PC-9 (cell line): Measurements from ENCODE around the gene FBP1. TPM values are rescaled to one million over a fixed set of nuclear protein-coding genes. Genes with fewer than 3 reads are reported as not detected.

Experiments
- Bru-seq: library from RNA; stranded (reverse); fragments of 400-500 nt; gene quantifications from one replicate; lab custom pipeline; 2021; lab: Mats Ljungman, UMichigan
- BruChase-seq, 2 experiments: library from RNA; stranded (reverse); fragments of 400-500 nt; gene quantifications; one replicate each; lab custom pipeline; 2021; lab: Mats Ljungman, UMichigan
- BruUV-seq: library from RNA; stranded (reverse); fragments of 400-500 nt; replicated peaks from 2 replicates; lab custom pipeline; 2021; lab: Mats Ljungman, UMichigan
- CTCF ChIA-PET: fragments of 300-600 bp; sonication (Branson Sonifier 250); formaldehyde crosslinking; loops from one replicate; lab custom pipeline; 2022; ENCODE audit warnings: antibody characterized with exemption; lab: Charles Lee
- POLR2A ChIA-PET: fragments of 300-600 bp; sonication (Branson Sonifier 250); formaldehyde crosslinking; loops from one replicate; lab custom pipeline; 2022; ENCODE audit warnings: antibody characterized with exemption; ENCODE audit not compliant: unreplicated experiment; lab: Charles Lee
- DNase-seq, 2 experiments: peaks; one replicate each; pipeline versions ENCODE4 v3.0.0 to v3.0.0-alpha.2; 2015 to 2022; ENCODE audit warnings: mixed read lengths in 1 of 2
- H2AFZ ChIP-seq: fragments of 200-600 bp; sonication (generic); 2 replicates; pipeline ENCODE4 v1.8.1; 2017; ENCODE audit warnings: antibody characterized with exemption
- H3F3A ChIP-seq: fragments of 200-600 bp; sonication (generic); 2 replicates; pipeline ENCODE4 v1.8.1; 2017; ENCODE audit warnings: antibody characterized with exemption, mild to moderate bottlenecking, low read depth; ENCODE audit not compliant: insufficient read depth
- H3K27ac ChIP-seq: fragments of 200-600 bp; sonication (generic); 2 replicates; pipeline ENCODE4 v1.6.1; 2016; ENCODE audit warnings: mixed run types
- H3K27me3 ChIP-seq: fragments of 200-600 bp; sonication (generic); 2 replicates; pipeline ENCODE4 v1.6.1; 2016; ENCODE audit warnings: low read depth, mixed run types; ENCODE audit not compliant: insufficient read depth
- H3K36me3 ChIP-seq: fragments of 200-600 bp; sonication (generic); 2 replicates; pipeline ENCODE4 v1.6.1; 2016; ENCODE audit warnings: low read depth, mixed run types
- H3K4me1 ChIP-seq: fragments of 200-600 bp; sonication (generic); replicated peaks from 2 replicates; pipeline ENCODE4 v1.6.1; 2016; ENCODE audit warnings: mixed run types; ENCODE audit not compliant: insufficient read depth
- H3K4me2 ChIP-seq: fragments of 200-600 bp; sonication (generic); 2 replicates; pipeline ENCODE4 v1.6.1; 2017; ENCODE audit warnings: mixed run types
- H3K4me3 ChIP-seq: fragments of 200-600 bp; sonication (generic); 2 replicates; pipeline ENCODE4 v1.6.1; 2016; ENCODE audit warnings: mixed run types
- H3K79me2 ChIP-seq: fragments of 200-600 bp; sonication (generic); 2 replicates; pipeline ENCODE4 v1.6.1; 2017; ENCODE audit warnings: low read depth, mixed run types
- H3K9me2 ChIP-seq: fragments of 200-600 bp; sonication (generic); 2 replicates; pipeline ENCODE4 v1.8.1; 2017; ENCODE audit warnings: mild to moderate bottlenecking; ENCODE audit not compliant: insufficient read depth
- H3K9me3 ChIP-seq: fragments of 200-600 bp; sonication (generic); 2 replicates; pipeline ENCODE4 v1.8.1; 2016; ENCODE audit warnings: low read depth; ENCODE audit not compliant: insufficient read depth
- H4K20me1 ChIP-seq: fragments of 200-600 bp; sonication (generic); 2 replicates; pipeline ENCODE4 v1.8.1; 2017; ENCODE audit not compliant: insufficient read depth
- CTCF ChIP-seq: fragments of 200-600 bp; sonication (generic); conservative IDR thresholded peaks from 2 replicates; pipeline ENCODE4 v1.6.1; 2017; ENCODE audit warnings: mixed run types, antibody characterized with exemption, mild to moderate bottlenecking, moderate library complexity
- EZH2 ChIP-seq: fragments of 200-600 bp; sonication (generic); IDR thresholded peaks from 2 replicates; pipeline ENCODE4 v1.8.0; 2017; ENCODE audit warnings: antibody characterized with exemption, low read depth
- intact Hi-C: fragments of 100-400 bp; cut with micrococcal nuclease; formaldehyde crosslinking; loops from one replicate; pipeline ENCODE4 v1.10.0; 2022; ENCODE audit not compliant: unreplicated experiment
- long read RNA-seq: library from polyadenylated mRNA; stranded (forward); transcript quantifications from one replicate; pipeline ENCODE4 v2.0.0, GENCODE V29; 2022
- total RNA-seq: library from RNA; stranded (reverse); gene quantifications from 2 replicates; pipeline ENCODE4 v1.2.3, GENCODE V29; 2021

The FBP1 gene
- 34.9 and 35.0 TPM in 2 replicates for total RNA-seq
- percentile 52 among the genes with signal in this experiment for Bru-seq, nascent RNA
- percentile 49 among the genes with signal in this experiment for BruChase-seq, experiment 1, labeled RNA remaining after a 2-hour chase
- percentile 53 among the genes with signal in this experiment for BruChase-seq, experiment 2, labeled RNA remaining after a 6-hour chase
- long read RNA-seq, transcript FBP1-201 (7 exons, 1,462 nt): major isoform, 32 of 64 reads
- long read RNA-seq, transcript FBP1-203 (8 exons, 1,487 nt): minor isoform, 6 of 64 reads
- long read RNA-seq, partial matches to known transcripts: 2 of 64 reads
- long read RNA-seq, other reads (novel, unspliced or antisense): 24 of 64 reads

DNA sequence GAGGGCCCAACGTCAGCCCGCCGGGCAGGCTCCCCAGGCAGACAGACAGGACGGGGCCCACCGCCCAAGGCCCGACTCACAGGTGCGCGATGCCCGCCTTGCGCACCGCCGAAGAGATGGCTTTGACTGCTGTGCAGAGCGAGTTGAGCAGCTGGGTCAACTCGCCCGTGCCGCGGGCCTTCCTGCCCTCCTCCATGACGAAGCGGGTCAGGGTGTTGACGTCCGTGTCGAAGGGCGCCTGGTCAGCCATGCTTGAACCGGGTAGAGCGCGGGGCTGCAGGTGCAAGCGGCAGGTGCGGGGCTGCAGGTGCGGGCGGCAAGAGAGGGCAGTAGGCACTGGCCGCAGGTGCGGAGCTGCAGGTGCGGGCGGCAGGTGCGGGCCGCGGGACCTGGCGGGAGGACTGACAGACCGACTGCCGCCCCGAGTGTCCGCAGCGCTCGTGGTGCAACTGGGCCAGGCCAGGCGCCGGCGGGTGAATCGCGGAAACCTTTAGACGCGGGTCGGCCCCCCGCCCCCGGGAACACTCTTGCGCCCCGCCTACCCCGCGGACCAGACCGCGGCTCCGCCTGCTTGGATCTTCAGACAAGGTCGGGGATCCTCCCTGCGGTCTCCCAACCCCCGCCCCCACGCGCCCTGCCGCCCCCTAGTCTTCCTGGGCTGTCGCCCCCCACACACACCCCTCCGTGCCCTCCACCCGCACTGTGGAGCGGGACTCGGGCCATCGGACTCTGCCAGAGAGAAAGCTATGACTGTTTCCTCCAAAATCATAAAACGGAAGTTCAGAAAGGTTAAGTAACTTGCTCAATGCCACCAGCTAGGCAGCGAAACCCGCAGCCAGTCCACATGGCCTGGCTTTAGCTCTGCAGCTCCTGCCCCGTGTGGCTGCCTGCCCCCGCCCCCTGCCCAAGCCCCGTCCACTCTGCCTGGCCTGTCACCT lies at the start of gene FBP1:
TSS of gene FBP1 (minus strand) at position 458 of the 938 bp plus-strand sequence. CDS start at position 250, 208 bp downstream.
- CTCF ChIA-PET: interaction anchor here (0.5 to 1.2 kb wide), 5 partner anchors 11 to 487 kb away, joined by 3 to 7 read pairs (median 5); no protein-coding TSS in a partner anchor
- Histone ChIP-seq H4K20me1 (no peaks in the 10 kb centered on the region), H3K4me3 (peak within 1 kb of the TSS; percentile 76), H3K9me3 (no peaks in the 10 kb centered on the region), H3K9me2 (no peaks in the 10 kb centered on the region), H3K27ac (peak within 1 kb of the TSS; percentile 84), H3K36me3 (peaks cover 15% of the 10 kb centered on the region; the same call in 1 of the 2 replicates), H3K4me1 (peaks cover 49% of the 10 kb centered on the region), H3K79me2 (peaks cover 64% of the 10 kb centered on the region), H3F3A (peaks cover 27% of the 10 kb centered on the region), H3K27me3 (no peaks in the 10 kb centered on the region), H3K4me2 (peak within 1 kb of the TSS; percentile 91), H2AFZ (peak within 1 kb of the TSS; percentile 73)
- DNase-seq: peak; percentile 44 to 60
- intact Hi-C loops: no loop called here
- BruUV-seq: TSS peak; percentile 6
- POLR2A ChIA-PET: interaction anchor here (0.7 to 1.9 kb wide), 3 partner anchors 10 to 27 kb away, joined by 6 to 18 read pairs (median 12); no protein-coding TSS in a partner anchor
- TF ChIP-seq CTCF (no peak), EZH2 (no peak)

DNA sequence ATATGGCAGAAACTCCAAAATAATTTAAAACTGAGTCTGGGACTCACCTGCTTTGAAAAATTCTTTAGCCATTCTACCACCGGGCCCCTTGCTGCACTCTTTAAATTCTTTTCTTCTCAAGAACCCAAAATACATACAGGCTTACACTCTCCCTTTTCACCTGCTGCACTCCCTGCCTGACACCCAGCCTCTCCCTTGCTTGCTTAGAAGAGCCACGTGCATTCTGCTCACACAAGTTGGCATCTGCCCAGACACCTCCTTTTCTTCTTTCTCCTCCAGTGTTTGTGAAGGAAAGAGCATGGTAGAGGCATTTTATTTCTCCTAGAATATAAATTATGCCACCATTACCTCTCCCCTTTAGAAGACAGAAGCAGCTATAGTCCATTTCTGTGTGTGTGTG lies 48.1 kb upstream of the FBP1 start:
- POLR2A ChIA-PET: no interaction called here
- CTCF ChIA-PET: interaction anchor here (1.1 kb wide), 1 partner anchor 11 kb away, joined by 3 read pairs; no protein-coding TSS in a partner anchor
- intact Hi-C loops: no loop called here
- Histone ChIP-seq H3K4me3 (no peak overlapping the region), H4K20me1 (no peaks in the 10 kb centered on the region), H3K27ac (no peak overlapping the region), H3K36me3 (no peaks in the 10 kb centered on the region), H2AFZ (no peak overlapping the region), H3K4me2 (no peak overlapping the region), H3K9me2 (no peaks in the 10 kb centered on the region), H3F3A (no peaks in the 10 kb centered on the region), H3K79me2 (no peaks in the 10 kb centered on the region), H3K4me1 (no peaks in the 10 kb centered on the region), H3K27me3 (no peaks in the 10 kb centered on the region), H3K9me3 (no peaks in the 10 kb centered on the region)
- no peak for DNase-seq
- TF ChIP-seq EZH2 (no peak), CTCF (no peak)
- no TSS peak for BruUV-seq

GRCh38 chr9:94685359-94685758 lies 46.0 kb upstream of the FBP1 start:
- Histone ChIP-seq H3K27me3 (no peaks in the 10 kb centered on the region), H4K20me1 (no peaks in the 10 kb centered on the region), H2AFZ (no peak overlapping the region), H3K4me2 (no peak overlapping the region), H3K9me2 (no peaks in the 10 kb centered on the region), H3K4me3 (no peak overlapping the region), H3F3A (no peaks in the 10 kb centered on the region), H3K4me1 (0 out of 2 replicates have a peak, but pooled peaks cover 6% of the 10 kb centered on the region), H3K27ac (no peak overlapping the region), H3K79me2 (no peaks in the 10 kb centered on the region), H3K9me3 (no peaks in the 10 kb centered on the region), H3K36me3 (no peaks in the 10 kb centered on the region)
- POLR2A ChIA-PET: no interaction called here
- CTCF ChIA-PET: no interaction called here
- intact Hi-C loops: no loop called here
- DNase-seq: no peak
- no TSS peak for BruUV-seq
- TF ChIP-seq CTCF: no peak
- TF ChIP-seq EZH2: no peak
